Mesodermal cell (in vitro differentiated cells): ENCODE results near the gene B4GALT2.

ENCODE experiments used
- H3K27ac ChIP-seq: 2 replicates; pipeline ENCODE4 v1.7.0; 2013; ENCODE audit warnings: mild to moderate bottlenecking, low read depth, low read length, moderate library complexity; ENCODE audit not compliant: severe bottlenecking
- H3K36me3 ChIP-seq: 2 replicates; pipeline ENCODE4 v1.7.1; 2013; ENCODE audit warnings: mild to moderate bottlenecking, low read length, moderate library complexity; ENCODE audit not compliant: control insufficient read depth, insufficient read depth
- H3K4me1 ChIP-seq: one replicate; pipeline ENCODE4 v1.7.1; 2013; ENCODE audit warnings: mild to moderate bottlenecking, low read length; ENCODE audit not compliant: insufficient read depth, control insufficient read depth, poor library complexity, severe bottlenecking
- H3K4me3 ChIP-seq: 2 replicates; pipeline ENCODE4 v1.7.0; 2013; ENCODE audit warnings: low read length, control low read depth, mild to moderate bottlenecking; ENCODE audit not compliant: insufficient read depth, poor library complexity, severe bottlenecking; ENCODE audit errors: extremely low read depth
- H3K9me3 ChIP-seq: 2 replicates; pipeline ENCODE4 v1.7.1; 2013; ENCODE audit warnings: mild to moderate bottlenecking, low read length, moderate library complexity; ENCODE audit not compliant: control insufficient read depth
- WGBS, 2 experiments: methylation state at CpG; one replicate each; pipeline ENCODE4 v1.1.5; 2013; ENCODE audit warnings: missing lambda C conversion rate in 2 of 2; ENCODE audit not compliant: insufficient coverage in 2 of 2; 5-methylcytosine and 5-hydroxymethylcytosine counted together

Gene B4GALT2

GRCh38 chr1:43979261-43979527 is 184 bp downstream of the B4GALT2 start:
- Histone ChIP-seq H3K9me3 (no peaks in the 10 kb centered on the region), H3K4me3 (peak overlapping the region; percentile 58), H3K36me3 (peaks cover 58% of the 10 kb centered on the region), H3K4me1 (peaks cover 7% of the 10 kb centered on the region), H3K27ac (peak overlapping the region; percentile 49)
- 0% methylated on average over 25 to 30 of the region's 45 CpGs for WGBS, 2 experiments

- Histone ChIP-seq H3K4me3 (peak overlapping the region; percentile 58), H3K27ac (peak overlapping the region; percentile 49), H3K36me3 (peaks cover 63% of the 10 kb centered on the region), H3K9me3 (no peaks in the 10 kb centered on the region), H3K4me1 (peaks cover 7% of the 10 kb centered on the region)
- 9 to 10% methylated on average over 13 to 16 of the region's 45 CpGs for WGBS, 2 experiments
Measured at GRCh38 chr1:43979528-43980254, 681 bp downstream of the B4GALT2 start.

GRCh38 chr1:43980255-43981134 is 1.5 kb downstream of the B4GALT2 start:
- Histone ChIP-seq H3K4me1 (peaks cover 7% of the 10 kb centered on the region), H3K9me3 (no peaks in the 10 kb centered on the region), H3K4me3 (peak overlapping the region; percentile 58), H3K36me3 (peaks cover 69% of the 10 kb centered on the region), H3K27ac (peak overlapping the region; percentile 49)
- WGBS, 2 experiments, result 79 to 84% methylated on average over 10 to 12 of the region's 13 CpGs

GRCh38 chr1:43981135-43981491 is 2.1 kb downstream of the B4GALT2 start:
- H3K9me3 ChIP-seq, result no peaks in the 10 kb centered on the region
- H3K4me3 ChIP-seq, result no peak overlapping the region
- H3K27ac ChIP-seq, result no peak overlapping the region
- H3K4me1 ChIP-seq, result peaks cover 13% of the 10 kb centered on the region
- 95 to 97% methylated on average over 16 of the region's 20 CpGs for WGBS, 2 experiments
- peaks cover 75% of the 10 kb centered on the region for H3K36me3 ChIP-seq

- Histone ChIP-seq H3K27ac (no peak overlapping the region), H3K4me3 (no peak overlapping the region), H3K4me1 (peaks cover 17% of the 10 kb centered on the region), H3K36me3 (peaks cover 75% of the 10 kb centered on the region), H3K9me3 (no peaks in the 10 kb centered on the region)
- WGBS, 2 experiments, result 98 to 100% methylated on average over 6 to 15 of the region's 20 CpGs
Measured at GRCh38 chr1:43981636-43982035, 2.6 kb downstream of the B4GALT2 start.

GRCh38 chr1:43982241-43982640 is 3.2 kb downstream of the B4GALT2 start:
- Histone ChIP-seq H3K36me3 (peaks cover 70% of the 10 kb centered on the region), H3K27ac (no peak overlapping the region), H3K9me3 (no peaks in the 10 kb centered on the region), H3K4me3 (no peak overlapping the region), H3K4me1 (peaks cover 21% of the 10 kb centered on the region)
- 96 to 97% methylated on average over 6 to 8 of the region's 8 CpGs for WGBS, 2 experiments

- H3K4me1 ChIP-seq, result peaks cover 19% of the 10 kb centered on the region
- WGBS, 2 experiments, result 89 to 94% methylated on average over 8 to 15 of the region's 15 CpGs
Measured at GRCh38 chr1:43982808-43983207, 3.8 kb downstream of the B4GALT2 start.

GRCh38 chr1:43983253-43983899 is 4.4 kb downstream of the B4GALT2 start:
- Histone ChIP-seq H3K27ac (no peak overlapping the region), H3K36me3 (peaks cover 59% of the 10 kb centered on the region), H3K4me3 (no peak overlapping the region), H3K9me3 (no peaks in the 10 kb centered on the region), H3K4me1 (peaks cover 19% of the 10 kb centered on the region)
- WGBS, 2 experiments, result 85 to 92% methylated on average over 8 to 9 of the region's 12 CpGs

More at GRCh38 chr1:43982808-43983207, 3.8 kb downstream of the B4GALT2 start:
- Histone ChIP-seq H3K36me3 (peaks cover 64% of the 10 kb centered on the region), H3K27ac (no peak overlapping the region), H3K4me3 (no peak overlapping the region), H3K9me3 (no peaks in the 10 kb centered on the region)

- H3K27ac ChIP-seq, result no peak overlapping the region
- 97% methylated on average over 12 to 16 of the region's 16 CpGs for WGBS, 2 experiments
- no peak overlapping the region for H3K4me3 ChIP-seq
- no peaks in the 10 kb centered on the region for H3K9me3 ChIP-seq
- peaks cover 59% of the 10 kb centered on the region for H3K36me3 ChIP-seq
- peaks cover 19% of the 10 kb centered on the region for H3K4me1 ChIP-seq
Measured at GRCh38 chr1:43984855-43985254, 5.8 kb downstream of the B4GALT2 start.

- Histone ChIP-seq H3K36me3 (peaks cover 55% of the 10 kb centered on the region), H3K4me1 (peaks cover 24% of the 10 kb centered on the region), H3K4me3 (no peak overlapping the region), H3K9me3 (no peaks in the 10 kb centered on the region), H3K27ac (no peak overlapping the region)
- 84 to 95% methylated on average over 4 of the region's 4 CpGs for WGBS, 2 experiments
Measured at GRCh38 chr1:43985984-43986595, 7.1 kb downstream of the B4GALT2 start.
